ENCODE measurements around the gene C17orf78. TPM values are rescaled to one million over a fixed set of nuclear protein-coding genes. Genes with fewer than 3 reads are reported as not detected.

The C17orf78 gene
- total RNA-seq, 1 donor from 2014 or later: not detected

- no peaks in the 10 kb centered on the region for H3K36me3 Mint-ChIP-seq (ENCODE audit: low read depth, unreplicated experiment)
- Histone ChIP-seq H3K4me3 (ENCODE audit: insufficient read depth, low read depth, low read length) (no peak overlapping the region), H2AFZ (ENCODE audit: low read depth, low read length) (no peak overlapping the region), H4K20me1 (ENCODE audit: insufficient read depth, low read length) (no peaks in the 10 kb centered on the region), H3K4me2 (ENCODE audit: low read length) (no peak overlapping the region), H3K9me3 (ENCODE audit: insufficient read depth, low read depth, low read length) (no peaks in the 10 kb centered on the region), H3K9ac (ENCODE audit: low read length) (no peak overlapping the region), H3K4me1 (ENCODE audit: insufficient read depth, low read length) (no peaks in the 10 kb centered on the region), H3K27me3 (ENCODE audit: insufficient read depth, low read length) (no peaks in the 10 kb centered on the region), H3K36me3 (ENCODE audit: insufficient read depth, low read length) (no peaks in the 10 kb centered on the region), H3K79me2 (ENCODE audit: insufficient read depth, low read length) (no peaks in the 10 kb centered on the region), H3K27ac (ENCODE audit: low read depth, low read length) (no peak overlapping the region)
- H3K27ac Mint-ChIP-seq (ENCODE audit: unreplicated experiment): no peak overlapping the region
- FAIRE-seq (no peak), DNase-seq (ENCODE audit: low read depth) (no peak)
- no peaks in the 10 kb centered on the region for H3K9me3 Mint-ChIP-seq (ENCODE audit: unreplicated experiment)
- H3K4me3 Mint-ChIP-seq (ENCODE audit: unreplicated experiment): no peak overlapping the region
- no peaks in the 10 kb centered on the region for H3K4me1 Mint-ChIP-seq (ENCODE audit: low read depth, unreplicated experiment)
- TF ChIP-seq, protein P1, sequence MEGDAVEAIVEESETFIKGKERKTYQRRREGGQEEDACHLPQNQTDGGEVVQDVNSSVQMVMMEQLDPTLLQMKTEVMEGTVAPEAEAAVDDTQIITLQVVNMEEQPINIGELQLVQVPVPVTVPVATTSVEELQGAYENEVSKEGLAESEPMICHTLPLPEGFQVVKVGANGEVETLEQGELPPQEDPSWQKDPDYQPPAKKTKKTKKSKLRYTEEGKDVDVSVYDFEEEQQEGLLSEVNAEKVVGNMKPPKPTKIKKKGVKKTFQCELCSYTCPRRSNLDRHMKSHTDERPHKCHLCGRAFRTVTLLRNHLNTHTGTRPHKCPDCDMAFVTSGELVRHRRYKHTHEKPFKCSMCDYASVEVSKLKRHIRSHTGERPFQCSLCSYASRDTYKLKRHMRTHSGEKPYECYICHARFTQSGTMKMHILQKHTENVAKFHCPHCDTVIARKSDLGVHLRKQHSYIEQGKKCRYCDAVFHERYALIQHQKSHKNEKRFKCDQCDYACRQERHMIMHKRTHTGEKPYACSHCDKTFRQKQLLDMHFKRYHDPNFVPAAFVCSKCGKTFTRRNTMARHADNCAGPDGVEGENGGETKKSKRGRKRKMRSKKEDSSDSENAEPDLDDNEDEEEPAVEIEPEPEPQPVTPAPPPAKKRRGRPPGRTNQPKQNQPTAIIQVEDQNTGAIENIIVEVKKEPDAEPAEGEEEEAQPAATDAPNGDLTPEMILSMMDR (IDR thresholded peaks at IDR 0.05; ENCODE audit: insufficient read depth, low read depth, low read length): no peak
- no peak for TF ChIP-seq EZH2 (IDR thresholded peaks at IDR 0.05; ENCODE audit: insufficient read depth, low read length)
- no peaks in the 10 kb centered on the region for H3K27me3 Mint-ChIP-seq (ENCODE audit: low read depth, unreplicated experiment)
Measured at GRCh38 chr17:37365589-37365988, 10.2 kb upstream of the C17orf78 start.

DNA sequence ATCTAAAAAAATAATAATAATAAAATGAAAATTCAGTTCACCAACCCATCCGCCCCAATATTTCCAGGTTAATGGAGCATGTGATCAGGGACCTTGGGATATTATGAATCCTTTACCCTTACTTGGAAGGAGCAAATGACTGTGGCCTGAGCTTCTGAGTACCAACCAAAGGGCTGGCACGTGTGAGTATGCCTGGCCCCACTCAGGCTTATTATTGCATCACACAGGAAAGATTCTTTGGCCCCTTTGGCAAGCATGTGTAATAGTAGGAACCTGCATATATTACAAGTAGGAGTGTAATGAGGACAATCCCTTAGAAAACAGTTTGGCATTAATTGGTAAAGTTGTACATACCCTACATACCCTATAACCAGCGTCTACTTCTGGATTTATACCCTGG lies 7.2 kb upstream of the C17orf78 start:
- Histone ChIP-seq H3K4me1 (ENCODE audit: insufficient read depth, low read length) (no peaks in the 10 kb centered on the region), H3K9me3 (ENCODE audit: insufficient read depth, low read depth, low read length) (no peaks in the 10 kb centered on the region), H3K27ac (ENCODE audit: low read depth, low read length) (no peak overlapping the region), H3K9ac (ENCODE audit: low read length) (no peak overlapping the region), H3K36me3 (ENCODE audit: insufficient read depth, low read length) (no peaks in the 10 kb centered on the region), H3K4me2 (ENCODE audit: low read length) (no peak overlapping the region), H3K79me2 (ENCODE audit: insufficient read depth, low read length) (no peaks in the 10 kb centered on the region), H4K20me1 (ENCODE audit: insufficient read depth, low read length) (no peaks in the 10 kb centered on the region), H3K4me3 (ENCODE audit: insufficient read depth, low read depth, low read length) (no peak overlapping the region), H3K27me3 (ENCODE audit: insufficient read depth, low read length) (no peaks in the 10 kb centered on the region), H2AFZ (ENCODE audit: low read depth, low read length) (no peak overlapping the region)
- H3K27me3 Mint-ChIP-seq (ENCODE audit: low read depth, unreplicated experiment): no peaks in the 10 kb centered on the region
- H3K4me3 Mint-ChIP-seq (ENCODE audit: unreplicated experiment): no peak overlapping the region
- H3K9me3 Mint-ChIP-seq (ENCODE audit: unreplicated experiment): no peaks in the 10 kb centered on the region
- DNase-seq (ENCODE audit: low read depth): no peak
- TF ChIP-seq, protein P1 (IDR thresholded peaks at IDR 0.05; ENCODE audit: insufficient read depth, low read depth, low read length): no peak
- TF ChIP-seq EZH2 (IDR thresholded peaks at IDR 0.05; ENCODE audit: insufficient read depth, low read length): no peak
- no peaks in the 10 kb centered on the region for H3K36me3 Mint-ChIP-seq (ENCODE audit: low read depth, unreplicated experiment)
- no peaks in the 10 kb centered on the region for H3K4me1 Mint-ChIP-seq (ENCODE audit: low read depth, unreplicated experiment)
- H3K27ac Mint-ChIP-seq (ENCODE audit: unreplicated experiment): no peak overlapping the region
- no peak for FAIRE-seq

DNA sequence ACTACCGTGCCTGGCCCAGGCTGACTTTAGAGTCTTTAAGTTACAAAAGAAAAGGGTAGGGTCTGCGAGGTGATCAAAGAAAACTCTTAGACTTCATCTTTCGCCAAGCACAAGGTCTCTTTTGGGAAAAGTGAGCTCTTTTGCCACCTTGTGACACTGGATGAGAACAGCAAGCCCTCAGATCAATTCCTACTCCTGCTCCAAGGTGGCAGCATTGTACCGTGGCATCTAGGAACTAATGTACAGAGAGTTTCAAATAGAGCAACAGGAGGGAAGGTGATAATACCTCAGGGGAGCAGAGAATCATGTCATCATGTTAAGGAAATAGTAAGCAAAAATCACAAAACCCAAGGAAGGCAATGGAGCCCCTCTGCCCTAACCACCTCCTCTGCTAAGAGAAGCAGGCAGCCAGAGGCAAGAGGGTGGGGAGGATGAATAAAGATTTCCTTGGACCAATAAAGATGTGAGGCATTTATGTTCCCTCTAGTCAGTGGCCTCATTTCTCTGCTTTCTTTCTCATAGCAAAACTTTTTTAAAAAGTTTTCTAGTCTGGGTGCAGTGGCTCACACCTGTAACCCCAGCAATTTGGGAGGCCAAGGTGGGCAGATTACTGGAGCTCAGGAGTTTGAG lies 2.1 kb upstream of the C17orf78 start:
- Mint-ChIP-seq H3K27me3 (ENCODE audit: low read depth, unreplicated experiment) (no peaks in the 10 kb centered on the region), H3K9me3 (ENCODE audit: unreplicated experiment) (no peaks in the 10 kb centered on the region), H3K4me3 (ENCODE audit: unreplicated experiment) (no peak overlapping the region), H3K27ac (ENCODE audit: unreplicated experiment) (no peak overlapping the region), H3K4me1 (ENCODE audit: low read depth, unreplicated experiment) (no peaks in the 10 kb centered on the region), H3K36me3 (ENCODE audit: low read depth, unreplicated experiment) (no peaks in the 10 kb centered on the region)
- no peaks in the 10 kb centered on the region for H4K20me1 ChIP-seq (ENCODE audit: insufficient read depth, low read length)
- H3K9me3 ChIP-seq (ENCODE audit: insufficient read depth, low read depth, low read length): no peaks in the 10 kb centered on the region
- peak overlapping the region; percentile 50 for H2AFZ ChIP-seq (ENCODE audit: low read depth, low read length)
- H3K27ac ChIP-seq (ENCODE audit: low read depth, low read length): no peak overlapping the region
- TF ChIP-seq, protein P1 (IDR thresholded peaks at IDR 0.05; ENCODE audit: insufficient read depth, low read depth, low read length): peak; percentile 100
- no peak for TF ChIP-seq EZH2 (IDR thresholded peaks at IDR 0.05; ENCODE audit: insufficient read depth, low read length)
- DNase-seq (ENCODE audit: low read depth) (peak; percentile 56), FAIRE-seq (no peak)
- H3K27me3 ChIP-seq (ENCODE audit: insufficient read depth, low read length): no peaks in the 10 kb centered on the region
- H3K36me3 ChIP-seq (ENCODE audit: insufficient read depth, low read length): no peaks in the 10 kb centered on the region
- peak overlapping the region; percentile 38 for H3K9ac ChIP-seq (ENCODE audit: low read length)
- H3K4me2 ChIP-seq (ENCODE audit: low read length): peak overlapping the region; percentile 35
- no peak overlapping the region for H3K4me3 ChIP-seq (ENCODE audit: insufficient read depth, low read depth, low read length)
- H3K4me1 ChIP-seq (ENCODE audit: insufficient read depth, low read length): no peaks in the 10 kb centered on the region
- no peaks in the 10 kb centered on the region for H3K79me2 ChIP-seq (ENCODE audit: insufficient read depth, low read length)
